H9 (cell line): ENCODE data around the gene CDK14. TPM values are rescaled to one million over a fixed set of nuclear protein-coding genes. Genes with fewer than 3 reads are reported as not detected.

Experiments used
- DNase-seq: peaks from one replicate; pipeline ENCODE4 v3.0.0-alpha.2; 2017
- H2AFZ ChIP-seq: one replicate; pipeline ENCODE4 v1.6.1; 2013; ENCODE audit warnings: mild to moderate bottlenecking, low read length, control low read depth, moderate library complexity
- H2AK5ac ChIP-seq: 2 replicates; pipeline ENCODE4 v1.6.1; 2013; ENCODE audit warnings: low read length, control low read depth, mixed read lengths; ENCODE audit not compliant: insufficient read length
- H2BK120ac ChIP-seq: one replicate; pipeline ENCODE4 v1.6.1; 2013; ENCODE audit warnings: low read depth, mild to moderate bottlenecking, low read length, control low read depth, inconsistent platforms; ENCODE audit not compliant: poor library complexity, severe bottlenecking
- H2BK12ac ChIP-seq: 2 replicates; pipeline ENCODE4 v1.6.1; 2013; ENCODE audit warnings: low read length, control low read depth, mixed read lengths, low read depth; ENCODE audit not compliant: insufficient read length
- H2BK15ac ChIP-seq: 2 replicates; pipeline ENCODE4 v1.6.1; 2013; ENCODE audit warnings: low read depth, low read length, control low read depth
- H2BK20ac ChIP-seq: one replicate; pipeline ENCODE4 v1.6.1; 2013; ENCODE audit warnings: low read depth, mild to moderate bottlenecking, low read length, control low read depth, inconsistent platforms; ENCODE audit not compliant: poor library complexity, severe bottlenecking
- H2BK5ac ChIP-seq: 2 replicates; pipeline ENCODE4 v1.6.1; 2013; ENCODE audit warnings: low read length, control low read depth, mixed read lengths; ENCODE audit not compliant: insufficient read length
- H3K14ac ChIP-seq: 2 replicates; pipeline ENCODE4 v1.6.1; 2013; ENCODE audit warnings: low read length, control low read depth; ENCODE audit not compliant: insufficient read depth
- H3K18ac ChIP-seq: 2 replicates; pipeline ENCODE4 v1.6.1; 2013; ENCODE audit warnings: low read depth, mild to moderate bottlenecking, mixed read lengths, low read length, control low read depth; ENCODE audit not compliant: insufficient read length
- H3K23ac ChIP-seq: 2 replicates; pipeline ENCODE4 v1.6.1; 2013; ENCODE audit warnings: low read length, control low read depth, mixed read lengths, low read depth; ENCODE audit not compliant: insufficient read length
- H3K23me2 ChIP-seq: 2 replicates; pipeline ENCODE4 v1.6.1; 2013; ENCODE audit warnings: low read depth, mild to moderate bottlenecking, mixed read lengths, low read length, control low read depth; ENCODE audit not compliant: insufficient read length, poor library complexity, severe bottlenecking
- H3K27ac ChIP-seq: 2 replicates; pipeline ENCODE4 v1.5.1; 2013; ENCODE audit warnings: low read length, control low read depth, mixed read lengths, low read depth; ENCODE audit not compliant: insufficient read length
- H3K27me3 ChIP-seq: 2 replicates; pipeline ENCODE4 v1.6.1; 2013; ENCODE audit warnings: low read length, control low read depth, inconsistent platforms; ENCODE audit not compliant: insufficient read depth
- H3K4ac ChIP-seq: 2 replicates; pipeline ENCODE4 v1.6.1; 2013; ENCODE audit warnings: low read depth, mild to moderate bottlenecking, control low read depth, inconsistent platforms, low read length, moderate library complexity
- H3K4me1 ChIP-seq: 2 replicates; pipeline ENCODE4 v1.6.1; 2013; ENCODE audit warnings: low read length, control low read depth, inconsistent platforms; ENCODE audit not compliant: insufficient read depth
- H3K4me2 ChIP-seq: 2 replicates; pipeline ENCODE4 v1.6.1; 2013; ENCODE audit warnings: low read length, control low read depth, mixed read lengths; ENCODE audit not compliant: insufficient read length, insufficient read depth
- H3K56ac ChIP-seq: 2 replicates; pipeline ENCODE4 v1.6.1; 2013; ENCODE audit warnings: low read depth, mild to moderate bottlenecking, mixed read lengths, low read length, control low read depth; ENCODE audit not compliant: insufficient read length
- H3K79me1 ChIP-seq: 2 replicates; pipeline ENCODE4 v1.6.1; 2013; ENCODE audit warnings: low read depth, mild to moderate bottlenecking, moderate library complexity, low read length, control low read depth, inconsistent platforms; ENCODE audit not compliant: insufficient read depth, poor library complexity, severe bottlenecking
- H3K79me2 ChIP-seq: 2 replicates; pipeline ENCODE4 v1.6.1; 2013; ENCODE audit warnings: low read length, control low read depth, inconsistent platforms; ENCODE audit not compliant: insufficient read depth
- H3K9ac ChIP-seq: 2 replicates; pipeline ENCODE4 v1.6.1; 2013; ENCODE audit warnings: low read length, control low read depth, mixed read lengths; ENCODE audit not compliant: insufficient read length; ENCODE audit errors: extremely low read depth
- H3K9me3 ChIP-seq: one replicate; pipeline ENCODE4 v1.6.1; 2013; ENCODE audit warnings: low read depth, low read length, inconsistent platforms; ENCODE audit not compliant: control insufficient read depth
- H3T11ph ChIP-seq: one replicate; pipeline ENCODE4 v1.6.1; 2013; ENCODE audit warnings: mild to moderate bottlenecking, low read length, control low read depth, inconsistent platforms
- H4K20me1 ChIP-seq: one replicate; pipeline ENCODE4 v1.6.1; 2013; ENCODE audit not compliant: control insufficient read depth, insufficient read length, insufficient read depth
- H4K5ac ChIP-seq: 2 replicates; pipeline ENCODE4 v1.6.1; 2013; ENCODE audit warnings: low read depth, mild to moderate bottlenecking, mixed read lengths, low read length, control low read depth; ENCODE audit not compliant: insufficient read length
- H4K8ac ChIP-seq: replicated peaks from 2 replicates; pipeline ENCODE4 v1.6.1; 2013; ENCODE audit warnings: low read length, control low read depth, mixed read lengths, low read depth; ENCODE audit not compliant: insufficient read length
- H4K91ac ChIP-seq: 2 replicates; pipeline ENCODE4 v1.6.1; 2013; ENCODE audit warnings: low read depth, mild to moderate bottlenecking, moderate library complexity, mixed read lengths, low read length, control low read depth; ENCODE audit not compliant: insufficient read length
- H3K27ac Mint-ChIP-seq, 3 experiments: 2 replicates in 2 of 3; 3 replicates in 1 of 3; pipeline ENCODE4 v1.8.0; 2020 to 2021; ENCODE audit warnings: mixed read lengths in 3 of 3, mild to moderate bottlenecking in 1 of 3, moderate library complexity in 1 of 3
- H3K27me3 Mint-ChIP-seq: 2 replicates; pipeline ENCODE4 v1.8.0; 2021; ENCODE audit warnings: low read depth, mild to moderate bottlenecking, moderate library complexity, mixed read lengths
- H3K36me3 Mint-ChIP-seq, 3 experiments: 2 replicates in 2 of 3; 3 replicates in 1 of 3; pipeline ENCODE4 v1.8.0; 2020 to 2021; ENCODE audit warnings: low read depth in 3 of 3, mixed read lengths in 3 of 3; ENCODE audit not compliant: insufficient read depth in 1 of 3
- H3K4me1 Mint-ChIP-seq, 2 experiments: 2 replicates each; pipeline ENCODE4 v1.8.0; 2020; ENCODE audit warnings: mixed read lengths in 2 of 2
- H3K4me3 Mint-ChIP-seq, 2 experiments: 2 replicates in 1 of 2; 3 replicates in 1 of 2; pipeline ENCODE4 v1.8.0; 2020 to 2021; ENCODE audit warnings: mild to moderate bottlenecking in 2 of 2, mixed read lengths in 2 of 2, moderate library complexity in 1 of 2
- H3K9me3 Mint-ChIP-seq, 2 experiments: 2 replicates in 1 of 2; 3 replicates in 1 of 2; pipeline ENCODE4 v1.8.0; 2020; ENCODE audit warnings: mild to moderate bottlenecking in 2 of 2, mixed read lengths in 2 of 2, moderate library complexity in 1 of 2
- CTCF ChIP-seq: fragments of 200-600 bp; sonication (generic); conservative IDR thresholded peaks from 3 replicates; pipeline ENCODE4 v1.8.0; 2021; ENCODE audit warnings: antibody characterized with exemption, mild to moderate bottlenecking
- WGBS: extraction: QIAGEN DNeasy Blood & Tissue Kit; methylation state at CpG from one replicate; pipeline ENCODE4 v1.1.7; 2013; ENCODE audit warnings: missing lambda C conversion rate, low lambda C conversion rate, mixed read lengths; ENCODE audit not compliant: insufficient read length; ENCODE audit errors: extremely low coverage; 5-methylcytosine and 5-hydroxymethylcytosine counted together
- total RNA-seq: library from RNA; stranded (reverse); gene quantifications from 2 replicates; pipeline ENCODE4 v1.2.1, GENCODE V29; 2021

The CDK14 gene
- total RNA-seq, 1 experiment from 2014 or later: 23.9 TPM

DNA sequence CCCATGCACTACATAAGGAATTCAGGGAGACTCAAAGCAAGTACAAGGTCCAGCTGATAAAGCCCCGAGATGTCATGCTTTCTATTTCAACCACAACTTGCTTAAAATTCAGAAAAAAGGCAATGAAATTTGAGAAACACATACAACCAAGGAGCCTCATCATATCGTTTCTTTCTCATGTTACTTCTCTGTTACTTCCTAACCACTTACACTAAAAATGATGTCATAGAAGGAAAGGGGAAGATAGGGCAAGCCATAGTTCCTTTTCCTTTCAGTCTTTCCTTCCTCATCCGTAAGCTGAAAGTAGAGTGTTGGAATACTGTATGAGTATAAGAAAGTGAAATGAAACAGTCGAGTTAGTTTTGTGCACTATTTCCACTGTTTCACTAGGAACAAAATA is 27.9 kb upstream of the CDK14 start:
- Mint-ChIP-seq H3K27me3 (no peaks in the 10 kb centered on the region), H3K27ac (no peak overlapping the region), H3K36me3 (no peaks in the 10 kb centered on the region), H3K4me1 (no peaks in the 10 kb centered on the region), H3K4me3 (no peak overlapping the region), H3K9me3 (no peaks in the 10 kb centered on the region)
- Histone ChIP-seq H3T11ph (no peak overlapping the region), H3K79me1 (no peaks in the 10 kb centered on the region), H2BK15ac (no peak overlapping the region), H3K79me2 (no peaks in the 10 kb centered on the region), H3K18ac (no peak overlapping the region), H3K27ac (no peak overlapping the region), H3K4ac (no peak overlapping the region), H2AFZ (no peak overlapping the region), H3K14ac (no peak overlapping the region), H3K9ac (no peak overlapping the region), H3K23ac (no peak overlapping the region), H2BK20ac (no peak overlapping the region), H4K91ac (no peak overlapping the region), H4K5ac (no peak overlapping the region), H2AK5ac (no peak overlapping the region), H2BK5ac (no peak overlapping the region), H4K8ac (no peak overlapping the region), H3K4me2 (no peak overlapping the region), H3K9me3 (no peaks in the 10 kb centered on the region), H2BK12ac (no peak overlapping the region), H3K56ac (no peak overlapping the region), H2BK120ac (no peak overlapping the region), H3K27me3 (no peaks in the 10 kb centered on the region), H3K4me1 (no peaks in the 10 kb centered on the region), H4K20me1 (no peaks in the 10 kb centered on the region), H3K23me2 (no peaks in the 10 kb centered on the region)
- WGBS: no CpG with 5 or more reads among the region's 4 CpGs
- no peak for DNase-seq
- no peak for TF ChIP-seq CTCF
